IgD-negative memory B cell (primary cell): ENCODE results near the gene AHSA1. TPM values are rescaled to one million over a fixed set of nuclear protein-coding genes. Genes with fewer than 3 reads are reported as not detected.
"Not testable (repeated sequence)": the region's sequence is repeated elsewhere in the genome, so short reads cannot be mapped to it uniquely, and the experiment has no call there.

Experiments used
- H3K27ac Mint-ChIP-seq, 3 donors: one replicate each; pipeline ENCODE4 v1.8.0; 2020 to 2022; ENCODE audit warnings: mild to moderate bottlenecking in 3 of 3, mixed read lengths in 3 of 3, moderate library complexity in 1 of 3
- H3K27me3 Mint-ChIP-seq: one replicate; pipeline ENCODE4 v1.8.0; 2021; ENCODE audit warnings: mixed read lengths
- H3K36me3 Mint-ChIP-seq: one replicate; pipeline ENCODE4 v1.8.0; 2020; ENCODE audit warnings: mild to moderate bottlenecking, mixed read lengths
- H3K4me1 Mint-ChIP-seq, 3 donors: one replicate each; pipeline ENCODE4 v1.8.0; 2020 to 2022; ENCODE audit warnings: mixed read lengths in 3 of 3, mild to moderate bottlenecking in 1 of 3
- H3K4me3 Mint-ChIP-seq, 4 donors: one replicate each; pipeline ENCODE4 v1.8.0; 2020 to 2022; ENCODE audit warnings: mild to moderate bottlenecking in 4 of 4, mixed read lengths in 4 of 4, moderate library complexity in 3 of 4
- H3K9me3 Mint-ChIP-seq, 3 donors: one replicate each; pipeline ENCODE4 v1.8.0; 2020 to 2021; ENCODE audit warnings: mixed read lengths in 3 of 3, mild to moderate bottlenecking in 1 of 3
- polyA plus RNA-seq: library from polyadenylated mRNA; unstranded; fragments of 300-500 nt; fragmentation: Illumina TruSeq; gene quantifications from one replicate; pipeline ENCODE4 v1.2.3, GENCODE V29; 2021

The AHSA1 gene
- polyA plus RNA-seq: 134 TPM

- Mint-ChIP-seq H3K27me3 (no peaks in the 10 kb centered on the region), H3K36me3 (peaks cover 3% of the 10 kb centered on the region), H3K4me1 (peaks cover 25 to 33% (median 29%) of the 10 kb centered on the region in 3 donors), H3K4me3 (peak within 1 kb of the TSS; percentile 98 to 100 (median 100)), H3K27ac (peak within 1 kb of the TSS; percentile 90 to 99 (median 93)), H3K9me3 (no peaks in the 10 kb centered on the region)
Observed at GRCh38 chr14:77457522-77458248, at the start of gene AHSA1, which contains the start of gene VIPAS39. TSS of gene AHSA1 (plus strand) at chr14:77458093. CDS start at chr14:77458190, 97 bp downstream. TSS of gene VIPAS39 (minus strand) at chr14:77457601. CDS start at chr14:77454102, 3,499 bp downstream.

- no peak overlapping the region for H3K27ac Mint-ChIP-seq
- H3K36me3 Mint-ChIP-seq: no peaks in the 10 kb centered on the region
- peaks cover 0 to 10% (median 8%) of the 10 kb centered on the region in 3 donors for H3K4me1 Mint-ChIP-seq
- H3K9me3 Mint-ChIP-seq: no peaks in the 10 kb centered on the region
- H3K27me3 Mint-ChIP-seq: no peaks in the 10 kb centered on the region
- no peak overlapping the region for H3K4me3 Mint-ChIP-seq
Observed at GRCh38 chr14:77409131-77409533, 48.8 kb upstream of the AHSA1 start.

- not testable (repeated sequence) for H3K4me3 Mint-ChIP-seq, H3K27me3 Mint-ChIP-seq, H3K4me1 Mint-ChIP-seq, H3K27ac Mint-ChIP-seq, H3K36me3 Mint-ChIP-seq
- peaks cover 3 to 19% (median 7%) of the 10 kb centered on the region in 3 donors for H3K9me3 Mint-ChIP-seq
Observed at GRCh38 chr14:77415403-77416030, 42.4 kb upstream of the AHSA1 start.

GRCh38 chr14:77416098-77416497 lies 41.8 kb upstream of the AHSA1 start:
- H3K9me3 Mint-ChIP-seq: peaks cover 3 to 20% (median 7%) of the 10 kb centered on the region in 3 donors
- not testable (repeated sequence) for H3K4me3 Mint-ChIP-seq, H3K27ac Mint-ChIP-seq, H3K27me3 Mint-ChIP-seq, H3K4me1 Mint-ChIP-seq, H3K36me3 Mint-ChIP-seq

GRCh38 chr14:77416836-77417235 lies 41.1 kb upstream of the AHSA1 start:
- Mint-ChIP-seq H3K27me3 (no peaks in the 10 kb centered on the region), H3K4me3 (no peak overlapping the region), H3K9me3 (peaks cover 3 to 27% (median 7%) of the 10 kb centered on the region in 3 donors), H3K4me1 (peaks cover 0 to 2% (median 0%) of the 10 kb centered on the region in 3 donors), H3K27ac (no peak overlapping the region), H3K36me3 (no peaks in the 10 kb centered on the region)

GRCh38 chr14:77421201-77421600 lies 36.7 kb upstream of the AHSA1 start:
- Mint-ChIP-seq H3K27me3 (no peaks in the 10 kb centered on the region), H3K9me3 (peaks cover 3 to 28% (median 11%) of the 10 kb centered on the region in 3 donors), H3K4me1 (peaks cover 0 to 2% (median 0%) of the 10 kb centered on the region in 3 donors), H3K36me3 (peaks cover 16% of the 10 kb centered on the region), H3K27ac (no peak overlapping the region), H3K4me3 (no peak overlapping the region)

- Mint-ChIP-seq H3K4me1 (no peaks in the 10 kb centered on the region), H3K9me3 (peaks cover 0 to 20% (median 11%) of the 10 kb centered on the region in 3 donors), H3K27ac (peak within 1 kb of the TSS in 2 of 3 donors; percentile 13 to 26), H3K4me3 (no peak within 1 kb of the TSS), H3K27me3 (no peaks in the 10 kb centered on the region), H3K36me3 (peaks cover 29% of the 10 kb centered on the region)
Observed at GRCh38 chr14:77423423-77423822, 34.5 kb upstream of the AHSA1 start, which contains the start of gene NOXRED1. TSS of gene NOXRED1 (minus strand) at chr14:77423523. CDS start at chr14:77422889, 634 bp downstream.

GRCh38 chr14:77424862-77425261 lies 33.0 kb upstream of the AHSA1 start:
- H3K9me3 Mint-ChIP-seq: peaks cover 0 to 13% (median 7%) of the 10 kb centered on the region in 3 donors
- peaks cover 38% of the 10 kb centered on the region for H3K36me3 Mint-ChIP-seq
- peak overlapping the region in 1 of 3 donors; percentile 13 for H3K27ac Mint-ChIP-seq
- H3K27me3 Mint-ChIP-seq: no peaks in the 10 kb centered on the region
- no peaks in the 10 kb centered on the region for H3K4me1 Mint-ChIP-seq
- H3K4me3 Mint-ChIP-seq: no peak overlapping the region

- Mint-ChIP-seq H3K4me1 (no peaks in the 10 kb centered on the region), H3K36me3 (peaks cover 38% of the 10 kb centered on the region), H3K27me3 (no peaks in the 10 kb centered on the region), H3K27ac (no peak overlapping the region), H3K9me3 (peaks cover 0 to 5% (median 3%) of the 10 kb centered on the region in 3 donors), H3K4me3 (no peak overlapping the region)
Observed at GRCh38 chr14:77426396-77426795, 31.5 kb upstream of the AHSA1 start.

- H3K9me3 Mint-ChIP-seq: no peaks in the 10 kb centered on the region
- peaks cover 17% of the 10 kb centered on the region for H3K36me3 Mint-ChIP-seq
- no peaks in the 10 kb centered on the region for H3K27me3 Mint-ChIP-seq
Observed at GRCh38 chr14:77436042-77436441, 21.9 kb upstream of the AHSA1 start.

GRCh38 chr14:77438596-77438995 lies 19.3 kb upstream of the AHSA1 start:
- H3K4me1 Mint-ChIP-seq: no peaks in the 10 kb centered on the region
- H3K27ac Mint-ChIP-seq: no peak overlapping the region
- no peaks in the 10 kb centered on the region for H3K9me3 Mint-ChIP-seq
- no peaks in the 10 kb centered on the region for H3K27me3 Mint-ChIP-seq
- no peak overlapping the region for H3K4me3 Mint-ChIP-seq
- H3K36me3 Mint-ChIP-seq: peaks cover 16% of the 10 kb centered on the region

More at GRCh38 chr14:77436042-77436441, 21.9 kb upstream of the AHSA1 start:
- no peak overlapping the region for H3K27ac Mint-ChIP-seq
- no peaks in the 10 kb centered on the region for H3K4me1 Mint-ChIP-seq
- H3K4me3 Mint-ChIP-seq: no peak overlapping the region

GRCh38 chr14:77439861-77440260 lies 18.0 kb upstream of the AHSA1 start:
- Mint-ChIP-seq H3K9me3 (no peaks in the 10 kb centered on the region), H3K36me3 (peaks cover 14% of the 10 kb centered on the region), H3K27me3 (no peaks in the 10 kb centered on the region)

GRCh38 chr14:77442196-77442595 lies 15.7 kb upstream of the AHSA1 start:
- Mint-ChIP-seq H3K9me3 (no peaks in the 10 kb centered on the region), H3K27me3 (no peaks in the 10 kb centered on the region), H3K27ac (peak overlapping the region in 1 of 3 donors; percentile 47), H3K36me3 (peaks cover 8% of the 10 kb centered on the region), H3K4me1 (no peaks in the 10 kb centered on the region), H3K4me3 (no peak overlapping the region)

More at GRCh38 chr14:77439861-77440260, 18.0 kb upstream of the AHSA1 start:
- no peak overlapping the region for H3K27ac Mint-ChIP-seq
- no peak overlapping the region for H3K4me3 Mint-ChIP-seq
- H3K4me1 Mint-ChIP-seq: no peaks in the 10 kb centered on the region

GRCh38 chr14:77455966-77456640 lies 1.8 kb upstream of the AHSA1 start:
- peaks cover 25 to 33% (median 29%) of the 10 kb centered on the region in 3 donors for H3K4me1 Mint-ChIP-seq

GRCh38 chr14:77457115-77457521 lies 775 bp upstream of the AHSA1 start:
- Mint-ChIP-seq H3K36me3 (peaks cover 3% of the 10 kb centered on the region), H3K27me3 (no peaks in the 10 kb centered on the region), H3K27ac (peak overlapping the region; percentile 90 to 99 (median 93)), H3K9me3 (no peaks in the 10 kb centered on the region), H3K4me3 (peak overlapping the region; percentile 98 to 100 (median 100)), H3K4me1 (peaks cover 25 to 33% (median 29%) of the 10 kb centered on the region in 3 donors)

More at GRCh38 chr14:77455966-77456640, 1.8 kb upstream of the AHSA1 start:
- Mint-ChIP-seq H3K9me3 (no peaks in the 10 kb centered on the region), H3K27me3 (no peaks in the 10 kb centered on the region), H3K27ac (peak overlapping the region in 1 of 3 donors; percentile 90), H3K4me3 (peak overlapping the region in 2 of 4 donors; percentile 98 to 100), H3K36me3 (peaks cover 3% of the 10 kb centered on the region)
